Testis (tissue), 3 donors: ENCODE data around the gene TNFAIP8L1. TPM values are rescaled to one million over a fixed set of nuclear protein-coding genes. Genes with fewer than 3 reads are reported as not detected.

Experiments used
- DNase-seq: peaks from one replicate; pipeline ENCODE4 v3.0.0-alpha.2; 2019
- H3K27ac ChIP-seq, 2 donors: fragments of 200-600 bp; sonication (generic); one replicate each; pipeline ENCODE4 v1.5.1; 2019
- H3K27me3 ChIP-seq: fragments of 200-600 bp; sonication (generic); one replicate; pipeline ENCODE4 v1.5.1; 2019
- H3K36me3 ChIP-seq: fragments of 200-600 bp; sonication (generic); one replicate; pipeline ENCODE4 v1.5.1; 2017; ENCODE audit warnings: low read depth; ENCODE audit errors: missing control alignments
- H3K4me1 ChIP-seq: fragments of 200-600 bp; sonication (generic); one replicate; pipeline ENCODE4 v1.5.1; 2019
- H3K4me3 ChIP-seq, 2 donors: fragments of 200-600 bp; sonication (generic); one replicate each; pipeline ENCODE4 v1.5.1; 2017 to 2019
- H3K9me3 ChIP-seq: fragments of 200-600 bp; sonication (generic); one replicate; pipeline ENCODE4 v1.5.1; 2017
- CTCF ChIP-seq, 3 experiments: fragments of 450-650 bp in 2 of 3; fragments of 200-600 bp in 1 of 3; sonication (generic) in 1 of 3; IDR thresholded peaks; one replicate each; pipeline ENCODE4 v1.5.1; 2016 to 2019; ENCODE audit warnings: antibody characterized with exemption in 3 of 3, mild to moderate bottlenecking in 2 of 3, moderate library complexity in 1 of 3
- POLR2A ChIP-seq: fragments of 450-650 bp; IDR thresholded peaks from one replicate; pipeline ENCODE4 v1.6.1; 2017; ENCODE audit warnings: antibody characterized with exemption, mild to moderate bottlenecking, moderate library complexity
- WGBS, 2 donors: methylation state at CpG; one replicate each; pipeline ENCODE4 v1.1.5; 2018; 5-methylcytosine and 5-hydroxymethylcytosine counted together
- intact Hi-C: fragments of 100-400 bp; cut with DNase I; formaldehyde crosslinking; loops from one replicate; pipeline ENCODE4 v1.15.1; 2023; ENCODE audit warnings: low total_unique reads
- polyA plus RNA-seq: library from polyadenylated mRNA; stranded (reverse); fragments of 350-450 nt; fragmentation: Illumina TruSeq; extraction: RNeasy Lipid Tissue Mini Kit (QIAGEN cat#74804); gene quantifications from one replicate; pipeline ENCODE4 v1.2.3, GENCODE V29; 2014; ENCODE audit warnings: low read depth, low replicate concordance; ENCODE audit not compliant: insufficient read depth
- total RNA-seq, 2 donors: library from RNA; depleted of rRNA; stranded (reverse); fragments of >200 nt; gene quantifications; one replicate each; pipeline ENCODE4 v1.2.3, GENCODE V29; 2016

Gene TNFAIP8L1
- total and polyA plus RNA-seq, 3 donors from 2014 or later, result 9.7 to 15.9 (median 13.4) TPM

- H3K27ac ChIP-seq, result no peak overlapping the region
- intact Hi-C loops, result no loop called here
These were observed 10.2 kb downstream of the TNFAIP8L1 start for GRCh38 chr19:4649392-4650047.

GRCh38 chr19:4650159-4650558 is 10.8 kb downstream of the TNFAIP8L1 start:
- no peak overlapping the region for H3K27ac ChIP-seq
- H3K4me1 ChIP-seq, result peaks cover 6% of the 10 kb centered on the region
- H3K4me3 ChIP-seq, result no peak overlapping the region
- DNase-seq, result no peak
- H3K9me3 ChIP-seq, result no peaks in the 10 kb centered on the region
- intact Hi-C loops, result no loop called here
- TF ChIP-seq POLR2A, result no peak
- no peak for TF ChIP-seq CTCF (IDR thresholded peaks at IDR 0.05)
- no peaks in the 10 kb centered on the region for H3K36me3 ChIP-seq
- 74% methylated on average over 2 of the region's 2 CpGs for WGBS, 2 donors
- no peaks in the 10 kb centered on the region for H3K27me3 ChIP-seq

More at GRCh38 chr19:4649392-4650047, 10.2 kb downstream of the TNFAIP8L1 start:
- Histone ChIP-seq H3K36me3 (no peaks in the 10 kb centered on the region), H3K27me3 (no peaks in the 10 kb centered on the region), H3K9me3 (no peaks in the 10 kb centered on the region), H3K4me3 (no peak overlapping the region), H3K4me1 (peaks cover 6% of the 10 kb centered on the region)
- 70 to 82% methylated on average over 16 to 19 of the region's 19 CpGs for WGBS, 2 donors
- no peak for TF ChIP-seq CTCF (IDR thresholded peaks at IDR 0.05)
- TF ChIP-seq POLR2A, result no peak
- no peak for DNase-seq

- Histone ChIP-seq H3K27ac (no peak overlapping the region), H3K36me3 (no peaks in the 10 kb centered on the region), H3K9me3 (no peaks in the 10 kb centered on the region), H3K4me3 (peak overlapping the region in 1 of 2 donors; percentile 20), H3K27me3 (no peaks in the 10 kb centered on the region), H3K4me1 (peaks cover 6% of the 10 kb centered on the region)
- 64 to 81% methylated on average over 41 to 44 of the region's 44 CpGs for WGBS, 2 donors
- intact Hi-C loops, result no loop called here
- no peak for DNase-seq
- TF ChIP-seq POLR2A (no peak), CTCF (IDR thresholded peaks at IDR 0.05) (no peak)
These were observed 12.8 kb downstream of the TNFAIP8L1 start for GRCh38 chr19:4652075-4652474.

GRCh38 chr19:4653793-4654436 is 14.6 kb downstream of the TNFAIP8L1 start:
- Histone ChIP-seq H3K27ac (no peak overlapping the region), H3K4me3 (no peak overlapping the region), H3K4me1 (no peaks in the 10 kb centered on the region), H3K36me3 (no peaks in the 10 kb centered on the region), H3K27me3 (no peaks in the 10 kb centered on the region), H3K9me3 (no peaks in the 10 kb centered on the region)
- WGBS, 2 donors, result 80 to 88% methylated on average over 11 to 13 of the region's 13 CpGs
- no peak for TF ChIP-seq CTCF (IDR thresholded peaks at IDR 0.05)
- no peak for TF ChIP-seq POLR2A
- DNase-seq, result no peak
- intact Hi-C loops, result no loop called here
